ENCODE results near the gene TBC1D22B. TPM values are rescaled to one million over a fixed set of nuclear protein-coding genes. Genes with fewer than 3 reads are reported as not detected.

TBC1D22B gene
- total and polyA plus RNA-seq, 2 donors from 2014 or later, result 9.7 to 12.8 TPM

GRCh38 chr6:37351027-37351426 lies 93.5 kb downstream of the TBC1D22B start:
- FAIRE-seq (no peak), DNase-seq (no peak)
- intact Hi-C loops (cut with DNase I), result no loop called here
- Histone ChIP-seq H3K9ac (ENCODE audit: low read length in 3 of 3) (no peak overlapping the region), H3K27me3 (ENCODE audit: control insufficient read depth, insufficient read depth, low read length) (no peaks in the 10 kb centered on the region), H3K9me3 (ENCODE audit: control insufficient read depth in 2 of 3, insufficient read depth in 1 of 3, low read length in 3 of 3) (no peaks in the 10 kb centered on the region), H3K36me3 (ENCODE audit: control insufficient read depth in 2 of 3, insufficient read depth in 3 of 3, low read length in 3 of 3) (no peaks in the 10 kb centered on the region), H3K4me3 (ENCODE audit: low read length in 3 of 3) (no peak overlapping the region), H3K27ac (ENCODE audit: low read depth in 2 of 2, low read length in 2 of 2) (no peak overlapping the region), H3K4me1 (ENCODE audit: control insufficient read depth in 2 of 3, insufficient read depth in 2 of 3, low read depth in 1 of 3, low read length in 3 of 3) (peaks cover 2 to 9% (median 7%) of the 10 kb centered on the region in 3 donors)
- TF ChIP-seq CTCF (IDR thresholded peaks at IDR 0.05; ENCODE audit: borderline replicate concordance, extremely low read depth, insufficient read depth), result no peak

- no peak overlapping the region for H3K27ac ChIP-seq (ENCODE audit: low read depth in 2 of 2, low read length in 2 of 2)
- intact Hi-C loops (cut with DNase I), result no loop called here
- DNase-seq (no peak), FAIRE-seq (no peak)
- H3K4me1 ChIP-seq (ENCODE audit: control insufficient read depth in 2 of 3, insufficient read depth in 2 of 3, low read depth in 1 of 3, low read length in 3 of 3), result peaks cover 2 to 9% (median 7%) of the 10 kb centered on the region in 3 donors
- H3K4me3 ChIP-seq (ENCODE audit: low read length in 3 of 3), result no peak overlapping the region
- H3K9me3 ChIP-seq (ENCODE audit: control insufficient read depth in 2 of 3, insufficient read depth in 1 of 3, low read length in 3 of 3), result no peaks in the 10 kb centered on the region
- H3K36me3 ChIP-seq (ENCODE audit: control insufficient read depth in 2 of 3, insufficient read depth in 3 of 3, low read length in 3 of 3), result no peaks in the 10 kb centered on the region
- no peak for TF ChIP-seq CTCF (IDR thresholded peaks at IDR 0.05; ENCODE audit: borderline replicate concordance, extremely low read depth, insufficient read depth)
- H3K27me3 ChIP-seq (ENCODE audit: control insufficient read depth, insufficient read depth, low read length), result no peaks in the 10 kb centered on the region
- no peak overlapping the region for H3K9ac ChIP-seq (ENCODE audit: low read length in 3 of 3)
Measured at GRCh38 chr6:37352384-37352783, 94.8 kb downstream of the TBC1D22B start.

- H3K9me3 ChIP-seq (ENCODE audit: control insufficient read depth in 2 of 3, insufficient read depth in 1 of 3, low read length in 3 of 3), result no peaks in the 10 kb centered on the region
- H3K4me1 ChIP-seq (ENCODE audit: control insufficient read depth in 2 of 3, insufficient read depth in 2 of 3, low read depth in 1 of 3, low read length in 3 of 3), result peaks cover 2 to 9% (median 7%) of the 10 kb centered on the region in 3 donors
- intact Hi-C loops (cut with DNase I), result no loop called here
- H3K36me3 ChIP-seq (ENCODE audit: control insufficient read depth in 2 of 3, insufficient read depth in 3 of 3, low read length in 3 of 3), result no peaks in the 10 kb centered on the region
- DNase-seq, result peak; percentile 93 to 97 (median 94)
- FAIRE-seq, result no peak
- H3K27me3 ChIP-seq (ENCODE audit: control insufficient read depth, insufficient read depth, low read length), result no peaks in the 10 kb centered on the region
- H3K9ac ChIP-seq (ENCODE audit: low read length in 3 of 3), result peak within 1 kb of the TSS; percentile 50 to 73 (median 70)
- no peak for TF ChIP-seq CTCF (IDR thresholded peaks at IDR 0.05; ENCODE audit: borderline replicate concordance, extremely low read depth, insufficient read depth)
- H3K4me3 ChIP-seq (ENCODE audit: low read length in 3 of 3), result peak within 1 kb of the TSS; percentile 76 to 80 (median 76)
- peak within 1 kb of the TSS; percentile 37 to 58 for H3K27ac ChIP-seq (ENCODE audit: low read depth in 2 of 2, low read length in 2 of 2)
Measured at GRCh38 chr6:37353761-37354525, 96.4 kb downstream of the TBC1D22B start, which contains the start of gene RNF8. TSS of gene RNF8 (plus strand) at chr6:37353983. CDS start at chr6:37354165, 182 bp downstream.
